ENCODE measurements around the gene RBCK1.

RBCK1 gene

GRCh38 chr20:416950-417800 is 9.1 kb downstream of the RBCK1 start:
- Histone ChIP-seq H3K27me3 (ENCODE audit: control insufficient read depth in 1 of 2, insufficient read depth in 2 of 2, low read length in 2 of 2) (no peaks in the 10 kb centered on the region), H3K27ac (ENCODE audit: low read depth, low read length) (no peak overlapping the region), H3K9ac (ENCODE audit: low read length) (no peak overlapping the region), H3K4me3 (ENCODE audit: low read depth in 1 of 2, low read length in 2 of 2) (no peak overlapping the region), H3K36me3 (ENCODE audit: insufficient read depth, low read length) (peaks cover 30% of the 10 kb centered on the region), H3K4me1 (ENCODE audit: insufficient read depth, low read length) (no peaks in the 10 kb centered on the region), H3K9me3 (ENCODE audit: low read length) (no peaks in the 10 kb centered on the region)

GRCh38 chr20:417801-418342 is 9.8 kb downstream of the RBCK1 start:
- H3K27me3 ChIP-seq (ENCODE audit: control insufficient read depth in 1 of 2, insufficient read depth in 2 of 2, low read length in 2 of 2): no peaks in the 10 kb centered on the region
- no peaks in the 10 kb centered on the region for H3K4me1 ChIP-seq (ENCODE audit: insufficient read depth, low read length)
- no peak overlapping the region for H3K9ac ChIP-seq (ENCODE audit: low read length)
- no peak overlapping the region for H3K4me3 ChIP-seq (ENCODE audit: low read depth in 1 of 2, low read length in 2 of 2)
- H3K9me3 ChIP-seq (ENCODE audit: low read length): no peaks in the 10 kb centered on the region
- H3K27ac ChIP-seq (ENCODE audit: low read depth, low read length): no peak overlapping the region
- H3K36me3 ChIP-seq (ENCODE audit: insufficient read depth, low read length): peaks cover 37% of the 10 kb centered on the region

GRCh38 chr20:418858-419365 is 10.8 kb downstream of the RBCK1 start:
- H3K36me3 ChIP-seq (ENCODE audit: insufficient read depth, low read length): peaks cover 43% of the 10 kb centered on the region

GRCh38 chr20:419556-420165 is 11.6 kb downstream of the RBCK1 start:
- H3K27ac ChIP-seq (ENCODE audit: low read depth, low read length): no peak overlapping the region
- no peaks in the 10 kb centered on the region for H3K27me3 ChIP-seq (ENCODE audit: control insufficient read depth in 1 of 2, insufficient read depth in 2 of 2, low read length in 2 of 2)
- H3K9ac ChIP-seq (ENCODE audit: low read length): no peak overlapping the region
- H3K4me3 ChIP-seq (ENCODE audit: low read depth in 1 of 2, low read length in 2 of 2): no peak overlapping the region
- H3K4me1 ChIP-seq (ENCODE audit: insufficient read depth, low read length): no peaks in the 10 kb centered on the region
- no peaks in the 10 kb centered on the region for H3K9me3 ChIP-seq (ENCODE audit: low read length)
- peaks cover 51% of the 10 kb centered on the region for H3K36me3 ChIP-seq (ENCODE audit: insufficient read depth, low read length)

More at GRCh38 chr20:418858-419365, 10.8 kb downstream of the RBCK1 start:
- Histone ChIP-seq H3K9me3 (ENCODE audit: low read length) (no peaks in the 10 kb centered on the region), H3K4me1 (ENCODE audit: insufficient read depth, low read length) (no peaks in the 10 kb centered on the region), H3K27ac (ENCODE audit: low read depth, low read length) (no peak overlapping the region), H3K4me3 (ENCODE audit: low read depth in 1 of 2, low read length in 2 of 2) (no peak overlapping the region), H3K27me3 (ENCODE audit: control insufficient read depth in 1 of 2, insufficient read depth in 2 of 2, low read length in 2 of 2) (no peaks in the 10 kb centered on the region), H3K9ac (ENCODE audit: low read length) (no peak overlapping the region)

- no peaks in the 10 kb centered on the region for H3K27me3 ChIP-seq (ENCODE audit: control insufficient read depth in 1 of 2, insufficient read depth in 2 of 2, low read length in 2 of 2)
- H3K27ac ChIP-seq (ENCODE audit: low read depth, low read length): no peak overlapping the region
- H3K4me1 ChIP-seq (ENCODE audit: insufficient read depth, low read length): no peaks in the 10 kb centered on the region
- H3K9me3 ChIP-seq (ENCODE audit: low read length): no peaks in the 10 kb centered on the region
- H3K36me3 ChIP-seq (ENCODE audit: insufficient read depth, low read length): peaks cover 51% of the 10 kb centered on the region
- H3K9ac ChIP-seq (ENCODE audit: low read length): no peak overlapping the region
- no peak overlapping the region for H3K4me3 ChIP-seq (ENCODE audit: low read depth in 1 of 2, low read length in 2 of 2)
Measured at GRCh38 chr20:420166-420620, 12.1 kb downstream of the RBCK1 start.

- Histone ChIP-seq H3K27me3 (ENCODE audit: control insufficient read depth in 1 of 2, insufficient read depth in 2 of 2, low read length in 2 of 2) (no peaks in the 10 kb centered on the region), H3K4me3 (ENCODE audit: low read depth in 1 of 2, low read length in 2 of 2) (no peak overlapping the region), H3K9me3 (ENCODE audit: low read length) (no peaks in the 10 kb centered on the region), H3K27ac (ENCODE audit: low read depth, low read length) (no peak overlapping the region), H3K36me3 (ENCODE audit: insufficient read depth, low read length) (peaks cover 51% of the 10 kb centered on the region), H3K4me1 (ENCODE audit: insufficient read depth, low read length) (no peaks in the 10 kb centered on the region), H3K9ac (ENCODE audit: low read length) (no peak overlapping the region)
Measured at GRCh38 chr20:420721-421574, 12.8 kb downstream of the RBCK1 start.

- Histone ChIP-seq H3K4me3 (ENCODE audit: low read depth in 1 of 2, low read length in 2 of 2) (no peak overlapping the region), H3K27me3 (ENCODE audit: control insufficient read depth in 1 of 2, insufficient read depth in 2 of 2, low read length in 2 of 2) (no peaks in the 10 kb centered on the region), H3K9me3 (ENCODE audit: low read length) (no peaks in the 10 kb centered on the region), H3K9ac (ENCODE audit: low read length) (no peak overlapping the region), H3K36me3 (ENCODE audit: insufficient read depth, low read length) (peaks cover 51% of the 10 kb centered on the region), H3K27ac (ENCODE audit: low read depth, low read length) (no peak overlapping the region), H3K4me1 (ENCODE audit: insufficient read depth, low read length) (no peaks in the 10 kb centered on the region)
Measured at GRCh38 chr20:421685-422250, 13.7 kb downstream of the RBCK1 start.

- Histone ChIP-seq H3K4me1 (ENCODE audit: insufficient read depth, low read length) (no peaks in the 10 kb centered on the region), H3K9ac (ENCODE audit: low read length) (no peak overlapping the region), H3K27me3 (ENCODE audit: control insufficient read depth in 1 of 2, insufficient read depth in 2 of 2, low read length in 2 of 2) (no peaks in the 10 kb centered on the region), H3K4me3 (ENCODE audit: low read depth in 1 of 2, low read length in 2 of 2) (no peak overlapping the region), H3K27ac (ENCODE audit: low read depth, low read length) (no peak overlapping the region), H3K36me3 (ENCODE audit: insufficient read depth, low read length) (peaks cover 61% of the 10 kb centered on the region), H3K9me3 (ENCODE audit: low read length) (no peaks in the 10 kb centered on the region)
Measured at GRCh38 chr20:426566-426965, 18.5 kb downstream of the RBCK1 start.

GRCh38 chr20:427401-427800 is 19.3 kb downstream of the RBCK1 start:
- no peak overlapping the region for H3K4me3 ChIP-seq (ENCODE audit: low read depth in 1 of 2, low read length in 2 of 2)
- no peak overlapping the region for H3K9ac ChIP-seq (ENCODE audit: low read length)
- no peaks in the 10 kb centered on the region for H3K9me3 ChIP-seq (ENCODE audit: low read length)
- peaks cover 54% of the 10 kb centered on the region for H3K36me3 ChIP-seq (ENCODE audit: insufficient read depth, low read length)
- H3K27ac ChIP-seq (ENCODE audit: low read depth, low read length): no peak overlapping the region
- no peaks in the 10 kb centered on the region for H3K27me3 ChIP-seq (ENCODE audit: control insufficient read depth in 1 of 2, insufficient read depth in 2 of 2, low read length in 2 of 2)
- H3K4me1 ChIP-seq (ENCODE audit: insufficient read depth, low read length): no peaks in the 10 kb centered on the region

GRCh38 chr20:427849-428657 is 20.0 kb downstream of the RBCK1 start:
- H3K9me3 ChIP-seq (ENCODE audit: low read length): no peaks in the 10 kb centered on the region
- H3K4me3 ChIP-seq (ENCODE audit: low read depth in 1 of 2, low read length in 2 of 2): no peak overlapping the region
- H3K27ac ChIP-seq (ENCODE audit: low read depth, low read length): no peak overlapping the region
- peaks cover 51% of the 10 kb centered on the region for H3K36me3 ChIP-seq (ENCODE audit: insufficient read depth, low read length)
- no peaks in the 10 kb centered on the region for H3K27me3 ChIP-seq (ENCODE audit: control insufficient read depth in 1 of 2, insufficient read depth in 2 of 2, low read length in 2 of 2)
- H3K9ac ChIP-seq (ENCODE audit: low read length): no peak overlapping the region
- no peaks in the 10 kb centered on the region for H3K4me1 ChIP-seq (ENCODE audit: insufficient read depth, low read length)
